Stimulated activated CD8-positive, alpha-beta memory T cell treated with anti-CD3 and anti-CD28 coated beads, Interleukin-7, amount 100 ng/mL, for 48 hours (primary cell): ENCODE data around the gene MAP3K6.
A peak's percentile ranks its signal among the peaks of the same experiment; 100 is the strongest.
"Not testable (repeated sequence)": the region's sequence is repeated elsewhere in the genome, so short reads cannot be mapped to it uniquely, and the experiment has no call there.

Experiments used
- DNase-seq, 2 donors: peaks; one replicate each; pipeline ENCODE4 v3.0.0-alpha.2; 2020; ENCODE audit warnings: low read depth in 1 of 2; ENCODE audit errors: extremely low read depth in 1 of 2

The MAP3K6 gene

DNA sequence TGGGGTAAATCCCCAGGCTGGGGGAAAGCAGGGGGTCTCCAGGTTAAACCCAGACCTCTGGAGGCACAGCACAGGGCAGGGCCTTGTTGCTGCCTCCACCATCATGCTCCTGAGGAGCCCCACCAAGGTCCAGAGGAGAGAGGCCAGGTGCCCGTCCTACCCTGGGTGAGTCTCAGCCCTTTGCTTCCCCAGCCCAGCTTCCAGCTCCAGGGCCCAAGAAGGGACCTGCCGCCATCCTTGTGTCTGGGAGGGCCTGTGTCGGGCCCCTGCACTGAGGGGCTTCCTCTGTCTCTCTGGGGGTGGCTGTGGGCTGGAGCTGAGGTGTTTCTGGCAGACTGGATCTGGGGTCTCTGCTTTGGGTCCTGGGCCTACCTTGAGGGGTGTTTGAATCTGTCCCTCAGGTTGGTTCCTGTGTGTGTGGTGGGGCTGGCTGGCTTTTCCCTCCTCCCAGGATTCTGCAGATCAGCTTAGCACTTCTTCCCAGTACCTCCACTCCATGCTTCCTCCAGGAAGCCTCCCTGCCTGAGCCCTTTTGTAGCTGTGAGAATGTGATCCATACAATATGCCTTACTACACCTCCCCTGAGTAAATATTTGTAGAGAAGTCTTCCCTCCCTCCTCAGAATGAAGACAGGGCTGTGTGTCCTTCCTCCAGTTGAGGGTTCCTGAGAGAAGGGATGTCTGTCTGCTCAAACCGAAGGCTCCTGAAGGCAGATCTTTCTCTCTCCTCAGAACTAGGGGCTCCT lies 31.8 kb upstream of the MAP3K6 start:
- DNase-seq = no peak

DNA sequence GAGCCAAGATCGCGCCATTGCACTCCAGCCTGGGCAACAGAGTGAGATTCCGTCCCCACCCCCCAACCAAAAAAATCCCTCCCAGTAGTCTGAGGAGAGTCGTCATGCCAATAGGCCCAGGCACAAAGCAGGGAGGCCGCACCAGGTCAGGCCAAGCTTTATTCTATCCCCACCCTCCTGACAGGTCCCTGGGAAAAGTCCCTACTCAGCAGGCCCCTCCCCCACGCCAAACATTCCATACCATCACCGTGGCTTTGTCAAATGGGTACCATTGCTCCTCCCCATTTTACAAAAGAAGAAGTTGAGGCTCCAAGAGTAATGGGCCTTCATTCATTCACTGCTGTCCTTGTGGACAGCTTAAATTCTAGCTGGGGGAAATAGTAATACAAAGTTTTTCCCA lies 31.0 kb upstream of the MAP3K6 start:
- DNase-seq = no peak

DNA sequence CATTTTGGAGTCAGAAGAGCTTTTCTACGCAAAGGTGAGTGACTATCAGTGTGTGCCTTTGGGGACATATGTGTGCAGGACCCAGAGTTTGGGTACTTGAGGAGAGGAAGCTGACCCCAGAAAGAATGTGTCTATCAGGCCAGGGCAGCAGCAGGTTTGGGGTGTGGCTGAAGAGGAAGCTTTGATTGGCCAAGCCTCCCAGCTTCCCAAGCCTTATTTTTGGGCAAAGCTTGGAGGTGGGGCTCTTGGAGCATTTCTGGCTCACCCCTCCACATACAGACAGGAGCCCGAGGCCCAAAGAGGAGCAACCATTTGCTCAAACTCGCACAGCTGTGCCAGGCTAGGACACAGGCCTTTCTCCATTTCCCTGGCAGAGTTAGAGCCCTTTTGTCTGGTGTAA lies 30.3 kb upstream of the MAP3K6 start:
- DNase-seq = no peak

GRCh38 chr1:27395441-27396195 lies 28.9 kb upstream of the MAP3K6 start:
- DNase-seq = peak; percentile 47 to 48

GRCh38 chr1:27394925-27395324 lies 28.2 kb upstream of the MAP3K6 start:
- DNase-seq = no peak

- no peak for DNase-seq
Measured at GRCh38 chr1:27394282-27394658, 27.5 kb upstream of the MAP3K6 start.

DNA sequence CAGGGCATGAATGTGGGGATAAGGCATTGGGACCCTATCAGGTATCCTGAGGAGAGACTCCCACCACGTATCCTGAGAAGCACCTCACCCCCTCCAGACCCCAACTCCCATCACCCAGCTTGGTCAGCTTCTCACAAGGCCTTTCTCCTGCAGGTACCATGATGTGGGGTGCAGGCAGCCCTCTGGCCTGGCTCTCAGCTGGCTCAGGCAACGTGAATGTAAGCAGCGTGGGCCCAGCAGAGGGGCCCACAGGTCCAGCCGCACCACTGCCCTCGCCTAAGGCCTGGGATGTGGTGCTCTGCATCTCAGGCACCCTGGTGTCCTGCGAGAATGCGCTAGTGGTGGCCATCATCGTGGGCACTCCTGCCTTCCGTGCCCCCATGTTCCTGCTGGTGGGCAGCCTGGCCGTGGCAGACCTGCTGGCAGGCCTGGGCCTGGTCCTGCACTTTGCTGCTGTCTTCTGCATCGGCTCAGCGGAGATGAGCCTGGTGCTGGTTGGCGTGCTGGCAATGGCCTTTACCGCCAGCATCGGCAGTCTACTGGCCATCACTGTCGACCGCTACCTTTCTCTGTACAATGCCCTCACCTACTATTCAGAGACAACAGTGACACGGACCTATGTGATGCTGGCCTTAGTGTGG lies 27.0 kb upstream of the MAP3K6 start:
- no peak for DNase-seq

DNA sequence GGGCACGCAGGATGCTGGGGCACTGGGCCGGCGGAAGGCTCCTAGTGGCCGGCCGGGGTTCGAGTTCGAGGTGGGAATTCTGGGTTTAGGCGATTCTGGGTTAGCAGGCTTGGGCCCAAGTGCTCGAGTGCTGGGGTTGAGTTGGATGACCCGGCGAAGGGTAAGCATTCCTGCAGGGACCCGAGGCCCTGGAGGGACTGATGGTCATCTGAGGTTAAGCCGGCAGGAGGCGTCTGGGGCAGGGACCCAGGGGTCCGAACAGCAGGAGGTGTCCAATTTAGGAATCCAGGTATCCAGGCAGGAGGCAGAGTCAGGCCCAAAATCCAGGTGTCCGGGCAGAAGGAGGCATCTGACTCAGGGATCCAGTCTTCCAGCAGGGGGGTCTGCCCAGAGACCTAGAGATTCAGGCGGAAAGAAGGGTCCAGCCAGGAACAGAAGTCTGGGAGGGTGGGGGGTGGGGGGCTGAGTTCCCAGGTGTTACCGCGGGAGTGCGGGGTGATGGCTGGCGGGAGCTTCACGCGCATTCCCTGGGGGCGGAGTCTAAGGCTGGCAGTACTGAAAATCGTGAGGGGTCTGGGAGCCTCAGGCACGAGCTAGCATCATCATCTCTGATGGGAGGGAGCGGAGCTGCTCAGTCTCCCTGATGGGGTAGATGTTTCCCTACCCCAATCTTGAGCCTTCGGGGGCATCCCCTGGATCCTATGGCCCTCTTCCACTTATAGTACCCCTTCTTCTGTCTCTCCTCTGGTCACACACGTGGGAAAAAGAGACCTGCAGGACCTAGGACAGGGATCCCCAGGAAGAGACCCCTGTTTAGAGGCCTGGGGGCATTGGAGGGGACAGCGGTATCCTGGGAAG lies 26.2 kb upstream of the MAP3K6 start:
- no peak for DNase-seq

- DNase-seq = peak; percentile 88 to 89
Measured at GRCh38 chr1:27392096-27392777, 25.5 kb upstream of the MAP3K6 start, which contains the start of gene GPR3. TSS of gene GPR3 (plus strand) at chr1:27392622. CDS start at chr1:27393799, 1,177 bp downstream.

GRCh38 chr1:27391511-27392095 lies 24.8 kb upstream of the MAP3K6 start:
- DNase-seq = no peak

DNA sequence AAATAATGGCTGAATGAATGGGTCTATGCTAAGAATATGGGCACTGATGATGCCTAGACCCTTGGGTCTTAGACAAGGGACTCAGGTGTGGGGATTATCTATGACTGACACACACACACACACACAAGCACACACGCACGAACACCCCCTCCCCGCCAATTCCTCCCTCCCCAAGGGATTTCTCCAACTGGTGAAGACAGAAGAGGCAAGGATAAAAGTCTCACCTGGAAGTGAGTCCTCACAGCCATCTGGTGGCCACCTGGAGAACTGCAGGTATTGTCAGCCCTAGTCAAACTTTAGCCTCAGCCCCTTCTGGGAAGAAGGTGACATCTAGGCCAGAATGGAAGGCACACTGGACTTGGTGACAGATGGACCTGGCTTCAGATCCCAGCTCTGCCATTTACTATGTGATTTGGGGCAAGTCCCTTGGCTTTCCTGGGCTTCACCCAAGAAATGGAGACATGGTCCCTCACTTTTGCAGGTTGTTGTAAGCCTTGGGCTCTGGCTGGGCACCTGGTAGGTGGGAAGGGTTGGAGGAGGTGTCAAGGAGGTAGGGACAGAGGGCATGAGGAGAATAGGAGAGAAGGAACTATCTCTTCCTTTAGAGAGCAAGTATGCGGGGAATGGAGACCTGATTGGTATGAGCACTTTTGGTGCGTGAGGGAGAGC lies 21.7 kb upstream of the MAP3K6 start:
- DNase-seq = peak; percentile 27 to 54

DNA sequence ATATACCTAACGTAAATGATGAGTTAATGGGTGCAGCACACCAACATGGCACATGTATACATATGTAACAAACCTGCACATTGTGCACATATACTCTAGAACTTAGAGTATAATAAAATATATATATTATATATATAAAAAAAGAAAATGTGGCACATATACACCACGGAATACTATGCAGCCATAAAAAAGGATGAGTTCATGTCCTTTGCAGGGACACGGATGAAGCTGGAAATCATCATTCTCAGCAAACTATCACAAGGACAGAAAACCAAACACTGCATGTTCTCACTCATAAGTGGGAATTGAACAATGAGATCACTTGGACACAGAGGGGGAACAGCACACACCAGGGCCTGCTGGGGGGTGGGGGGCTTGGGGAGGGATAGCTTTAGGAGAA lies 18.0 kb upstream of the MAP3K6 start:
- DNase-seq = not testable (repeated sequence)

DNA sequence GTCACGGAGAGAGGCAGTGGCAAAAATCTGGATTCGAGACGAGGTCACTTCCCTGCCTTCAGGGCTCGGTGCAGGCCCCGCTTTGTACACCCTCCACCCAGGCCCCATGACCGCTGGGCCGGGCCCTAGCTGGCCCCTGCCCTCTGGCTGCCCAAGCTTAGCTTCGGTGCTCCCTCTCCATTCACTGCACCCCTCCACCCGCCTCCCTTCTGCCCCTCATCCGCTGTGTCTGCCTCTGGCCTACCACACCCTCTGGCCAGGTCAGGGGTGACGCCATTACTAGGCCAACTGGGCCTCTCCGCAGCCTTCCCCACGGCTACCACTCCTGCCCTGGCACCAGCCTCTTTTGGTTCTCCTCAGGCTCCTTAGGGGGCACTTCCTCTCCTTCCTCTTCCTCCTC lies 16.9 kb upstream of the MAP3K6 start:
- DNase-seq = no peak

- DNase-seq = no peak
Measured at GRCh38 chr1:27383039-27383605, 16.4 kb upstream of the MAP3K6 start, which contains the start of gene CD164L2. TSS of gene CD164L2 (minus strand) at chr1:27383333. CDS start at chr1:27383239, 94 bp downstream.

- no peak for DNase-seq
Measured at GRCh38 chr1:27381969-27382762, 15.4 kb upstream of the MAP3K6 start.

DNA sequence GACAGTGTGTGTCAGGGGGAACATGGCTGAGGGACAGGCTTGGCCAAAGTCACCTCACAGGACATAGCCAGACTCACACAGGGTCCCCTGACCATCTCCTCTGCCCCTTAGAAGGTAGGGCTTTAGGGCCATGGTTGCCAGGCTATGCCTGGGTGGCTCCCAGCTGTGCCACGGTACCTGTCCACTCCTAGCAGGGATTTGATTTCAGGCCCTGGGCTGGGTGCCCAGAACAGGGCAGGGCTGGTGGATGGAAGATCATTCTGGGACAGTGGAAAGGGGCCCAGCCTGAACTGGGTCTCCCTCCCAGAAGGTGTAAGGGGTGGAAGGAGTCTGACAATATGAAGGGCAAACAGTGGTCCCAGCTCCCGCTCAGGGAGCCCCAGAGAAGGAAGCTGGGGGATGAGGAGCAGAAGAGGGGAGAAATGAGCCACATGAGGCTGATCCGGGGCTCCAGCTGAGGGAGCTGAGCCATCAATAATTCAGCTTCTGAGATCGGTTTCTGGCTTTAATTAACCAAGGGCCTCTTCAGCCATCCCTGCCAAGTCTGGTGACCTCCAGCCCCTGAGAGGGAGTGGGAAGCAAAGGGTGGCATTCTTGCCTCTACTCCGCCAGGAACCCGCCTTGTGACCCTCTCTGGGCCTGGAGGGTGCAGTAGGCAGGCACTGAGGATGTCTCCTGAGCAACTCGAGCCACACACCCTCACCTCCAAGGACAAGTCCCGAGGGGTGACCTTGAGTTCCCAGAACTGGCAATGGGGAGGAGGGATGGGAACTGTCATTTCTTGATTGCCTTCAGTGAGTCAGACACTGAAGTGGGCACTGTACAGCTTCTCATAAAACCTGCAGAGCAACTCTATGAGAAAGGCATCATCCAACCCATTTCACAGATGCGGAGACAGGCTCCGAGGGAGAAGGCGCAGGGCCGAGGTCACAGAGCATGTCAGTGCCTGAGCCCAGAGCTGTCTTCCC lies 14.3 kb upstream of the MAP3K6 start:
- no peak for DNase-seq

DNA sequence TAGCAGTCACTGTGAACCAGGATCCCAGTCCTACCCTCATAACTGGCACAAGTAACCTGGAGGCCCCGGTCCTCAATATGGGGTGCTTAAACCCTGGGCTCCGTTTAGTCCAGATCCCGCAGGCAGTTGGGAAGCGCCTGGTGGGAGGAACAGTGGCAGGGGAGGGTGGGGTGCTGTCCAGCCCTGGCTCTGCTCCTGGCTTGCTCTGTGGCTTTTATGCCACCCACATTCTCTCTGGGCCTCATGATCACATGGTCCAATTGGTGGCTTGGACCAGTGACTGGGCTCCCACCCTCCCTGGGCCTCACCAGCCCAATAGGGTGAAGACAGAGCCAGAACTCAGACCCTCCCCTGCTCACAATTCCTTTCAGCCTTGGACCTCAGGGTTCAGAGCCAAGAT lies 13.5 kb upstream of the MAP3K6 start:
- DNase-seq = no peak
